Keratinocyte (primary cell): ENCODE data around the gene FGB. TPM values are rescaled to one million over a fixed set of nuclear protein-coding genes. Genes with fewer than 3 reads are reported as not detected.
"Not testable (repeated sequence)": the region's sequence is repeated elsewhere in the genome, so short reads cannot be mapped to it uniquely, and the experiment has no call there.

ENCODE experiments used
- DNase-seq: peaks from one replicate; pipeline ENCODE4 v3.0.0-alpha.2; 2011; ENCODE audit warnings: low read depth, missing footprints, low spot score
- FAIRE-seq: peaks from 2 replicates; lab custom pipeline; 2011; peaks lifted over from hg19 to GRCh38; lab: Jason Lieb, UNC
- H2AFZ ChIP-seq: 2 replicates; pipeline ENCODE4 v1.6.0; 2012; ENCODE audit warnings: low read length, control low read depth, inconsistent platforms; ENCODE audit not compliant: control insufficient read depth
- H3K27ac ChIP-seq: 2 replicates; pipeline ENCODE4 v1.5.1; 2011; ENCODE audit warnings: low read length; ENCODE audit not compliant: control insufficient read depth, insufficient read depth
- H3K27me3 ChIP-seq: 3 replicates; pipeline ENCODE4 v1.6.0; 2011; ENCODE audit warnings: low read length; ENCODE audit not compliant: control insufficient read depth, insufficient read depth; ENCODE audit errors: extremely low read depth
- H3K36me3 ChIP-seq, 2 experiments: 2 replicates in 1 of 2; 3 replicates in 1 of 2; pipeline ENCODE4 v1.5.1; 2011; ENCODE audit warnings: low read length in 2 of 2, mild to moderate bottlenecking in 1 of 2; ENCODE audit not compliant: control insufficient read depth in 2 of 2, insufficient read depth in 2 of 2; ENCODE audit errors: extremely low read depth in 1 of 2
- H3K4me1 ChIP-seq: 3 replicates; pipeline ENCODE4 v1.5.1; 2011; ENCODE audit warnings: low read length; ENCODE audit not compliant: control insufficient read depth, insufficient read depth; ENCODE audit errors: extremely low read depth
- H3K4me2 ChIP-seq: 3 replicates; pipeline ENCODE4 v1.6.0; 2011; ENCODE audit warnings: low read depth, low read length; ENCODE audit not compliant: control insufficient read depth, insufficient read depth; ENCODE audit errors: extremely low read depth
- H3K4me3 ChIP-seq, 3 experiments: fragments of 200-600 bp in 1 of 3; sonication (generic) in 1 of 3; 2 replicates in 2 of 3; 3 replicates in 1 of 3; pipeline ENCODE4 v1.5.1; 2011 to 2016; ENCODE audit warnings: low read length in 3 of 3, mild to moderate bottlenecking in 3 of 3, control low read depth in 2 of 3, inconsistent platforms in 1 of 3, low read depth in 1 of 3, mixed read lengths in 1 of 3, mixed run types in 1 of 3, moderate library complexity in 1 of 3; ENCODE audit not compliant: control insufficient read depth in 2 of 3, insufficient read depth in 2 of 3; ENCODE audit errors: extremely low read depth in 1 of 3
- H3K79me2 ChIP-seq: 2 replicates; pipeline ENCODE4 v1.6.0; 2012; ENCODE audit warnings: low read length; ENCODE audit not compliant: control insufficient read depth, insufficient read depth
- H3K9ac ChIP-seq: 3 replicates; pipeline ENCODE4 v1.6.0; 2011; ENCODE audit warnings: low read length; ENCODE audit not compliant: control insufficient read depth, insufficient read depth; ENCODE audit errors: extremely low read depth
- H3K9me1 ChIP-seq: 3 replicates; pipeline ENCODE4 v1.6.0; 2011; ENCODE audit warnings: low read length; ENCODE audit not compliant: control insufficient read depth, insufficient read depth; ENCODE audit errors: extremely low read depth
- H3K9me3 ChIP-seq: 2 replicates; pipeline ENCODE4 v1.5.1; 2012; ENCODE audit warnings: low read depth, low read length; ENCODE audit not compliant: control insufficient read depth
- H4K20me1 ChIP-seq: 3 replicates; pipeline ENCODE4 v1.6.0; 2011; ENCODE audit warnings: low read length; ENCODE audit not compliant: control insufficient read depth, insufficient read depth; ENCODE audit errors: extremely low read depth
- EZH2 ChIP-seq: IDR thresholded peaks from one replicate; pipeline ENCODE4 v1.6.1; 2012; ENCODE audit warnings: inconsistent platforms, mild to moderate bottlenecking, low read length, moderate library complexity
- dilution Hi-C: fragments of 300-500 bp; cut with MboI; formaldehyde crosslinking; loops from one replicate; pipeline ENCODE4 v1.7.0; 2020; ENCODE audit warnings: low sequenced_read_pairs; ENCODE audit not compliant: extremely low pct_ligation_motif_present
- polyA plus RNA-seq, 5 experiments: library from polyadenylated mRNA; depleted of rRNA in 3 of 5; stranded (reverse) in 3 of 5; stranded (forward) in 1 of 5; unstranded in 1 of 5; fragments of >200 nt; gene quantifications; 1 replicate in 1 of 5; 2 replicates in 3 of 5; 3 replicates in 1 of 5; pipeline versions ENCODE4 v1.2.1 to v1.2.3, GENCODE V29; 2011 to 2012; ENCODE audit warnings: missing spikeins in 2 of 5, low read depth in 1 of 5, low replicate concordance in 1 of 5
- TF ChIP-seq, protein P1 (sequence below), 3 experiments: IDR thresholded peaks in 1 of 3; conservative IDR thresholded peaks in 1 of 3; optimal IDR thresholded peaks in 1 of 3; 2 replicates in 2 of 3; 3 replicates in 1 of 3; pipeline versions ENCODE3 to v1.5.1; 2011; ENCODE audit warnings: low read length in 3 of 3, mild to moderate bottlenecking in 3 of 3, moderate library complexity in 2 of 3, control low read depth in 1 of 3, inconsistent platforms in 1 of 3; ENCODE audit not compliant: insufficient read depth in 2 of 3; ENCODE audit errors: extremely low read depth in 1 of 3

The FGB gene
- polyA plus RNA-seq, 1 donor (not counting 4 experiments of a cell fraction or from before 2014, with no cell fraction given): not detected

DNA sequence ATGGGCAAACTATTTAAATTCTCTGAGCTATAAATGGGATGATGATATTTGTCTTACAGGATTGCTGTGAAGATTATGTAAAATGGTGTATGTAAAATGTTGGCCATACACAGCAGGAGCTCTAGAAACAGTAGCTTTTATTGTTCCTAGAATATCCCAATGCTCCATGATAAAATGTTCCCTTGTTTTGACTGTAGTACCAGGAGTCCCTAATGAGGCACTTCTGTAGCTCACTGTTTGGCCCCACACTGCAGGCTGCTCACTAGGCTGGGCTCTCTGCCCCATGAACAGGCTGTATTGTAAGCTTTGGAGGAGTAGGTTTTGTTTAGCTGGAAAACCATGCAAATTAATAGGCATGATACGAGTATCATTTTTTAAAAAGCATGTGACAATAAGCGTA, 31.1 kb downstream of the FGB start:
- no peak overlapping the region for H3K4me3 ChIP-seq
- no peak overlapping the region for H3K9ac ChIP-seq
- no peak overlapping the region for H2AFZ ChIP-seq
- no peak for TF ChIP-seq EZH2
- TF ChIP-seq, protein P1, sequence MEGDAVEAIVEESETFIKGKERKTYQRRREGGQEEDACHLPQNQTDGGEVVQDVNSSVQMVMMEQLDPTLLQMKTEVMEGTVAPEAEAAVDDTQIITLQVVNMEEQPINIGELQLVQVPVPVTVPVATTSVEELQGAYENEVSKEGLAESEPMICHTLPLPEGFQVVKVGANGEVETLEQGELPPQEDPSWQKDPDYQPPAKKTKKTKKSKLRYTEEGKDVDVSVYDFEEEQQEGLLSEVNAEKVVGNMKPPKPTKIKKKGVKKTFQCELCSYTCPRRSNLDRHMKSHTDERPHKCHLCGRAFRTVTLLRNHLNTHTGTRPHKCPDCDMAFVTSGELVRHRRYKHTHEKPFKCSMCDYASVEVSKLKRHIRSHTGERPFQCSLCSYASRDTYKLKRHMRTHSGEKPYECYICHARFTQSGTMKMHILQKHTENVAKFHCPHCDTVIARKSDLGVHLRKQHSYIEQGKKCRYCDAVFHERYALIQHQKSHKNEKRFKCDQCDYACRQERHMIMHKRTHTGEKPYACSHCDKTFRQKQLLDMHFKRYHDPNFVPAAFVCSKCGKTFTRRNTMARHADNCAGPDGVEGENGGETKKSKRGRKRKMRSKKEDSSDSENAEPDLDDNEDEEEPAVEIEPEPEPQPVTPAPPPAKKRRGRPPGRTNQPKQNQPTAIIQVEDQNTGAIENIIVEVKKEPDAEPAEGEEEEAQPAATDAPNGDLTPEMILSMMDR (optimal IDR thresholded peaks at IDR 0.05 in 1 of 3, IDR thresholded peaks at IDR 0.05 in 1 of 3, conservative IDR thresholded peaks at IDR 0.05 in 1 of 3; ENCODE audit: extremely low read depth in 1 of 3, insufficient read depth in 2 of 3, low read length in 3 of 3): no peak
- H4K20me1 ChIP-seq: no peaks in the 10 kb centered on the region
- H3K79me2 ChIP-seq: no peaks in the 10 kb centered on the region
- H3K9me1 ChIP-seq: no peaks in the 10 kb centered on the region
- H3K9me3 ChIP-seq: no peaks in the 10 kb centered on the region
- no peak for DNase-seq
- H3K4me1 ChIP-seq: no peaks in the 10 kb centered on the region
- H3K4me2 ChIP-seq: no peak overlapping the region
- no peak for FAIRE-seq
- dilution Hi-C loops: no loop called here
- no peak overlapping the region for H3K27ac ChIP-seq
- H3K36me3 ChIP-seq: no peaks in the 10 kb centered on the region
- peaks cover 3% of the 10 kb centered on the region for H3K27me3 ChIP-seq

DNA sequence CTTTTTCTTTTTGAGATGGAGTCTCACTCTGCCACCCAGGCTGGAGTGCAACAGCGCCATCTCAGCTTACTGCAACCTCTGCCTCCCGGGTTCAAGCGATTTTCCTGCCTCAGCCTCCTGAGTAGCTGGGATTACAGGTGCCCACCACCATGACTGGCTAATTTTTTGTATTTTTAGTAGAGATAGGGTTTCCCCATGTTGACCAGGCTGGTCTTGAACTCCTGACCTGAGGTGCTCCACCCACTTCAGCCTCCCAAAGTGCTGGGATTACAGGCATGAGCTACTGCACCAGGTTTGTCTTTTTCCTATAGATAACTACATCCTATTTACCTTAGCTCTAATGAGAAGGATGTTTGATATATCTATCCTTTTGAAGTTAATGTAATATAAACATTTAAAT, 31.5 kb downstream of the FGB start:
- dilution Hi-C loops, H3K9me3 ChIP-seq, H3K27ac ChIP-seq, H3K79me2 ChIP-seq, H3K4me3 ChIP-seq, H3K27me3 ChIP-seq, H3K9ac ChIP-seq, H3K36me3 ChIP-seq, DNase-seq, FAIRE-seq, H3K9me1 ChIP-seq, H2AFZ ChIP-seq, H4K20me1 ChIP-seq, H3K4me1 ChIP-seq, H3K4me2 ChIP-seq: not testable (repeated sequence)

DNA sequence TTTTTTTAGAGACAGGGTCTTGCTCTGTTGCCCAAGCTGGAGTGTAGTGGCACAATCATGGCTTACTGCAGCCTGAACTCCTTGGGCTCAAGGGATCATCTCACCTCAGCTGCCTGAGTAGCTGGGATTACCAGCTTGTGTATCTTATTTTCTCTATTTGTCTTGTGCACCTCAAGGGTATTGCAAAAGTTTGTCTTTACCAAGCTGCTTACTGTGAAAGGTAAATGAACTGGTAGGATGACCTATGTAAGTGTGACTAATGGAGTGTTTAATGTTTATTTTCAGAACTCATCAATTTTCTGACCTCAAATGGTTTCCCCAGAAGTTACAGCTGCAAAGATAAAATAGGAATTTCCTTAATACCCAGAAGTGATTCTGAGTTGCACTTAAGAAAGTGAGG, 33.0 kb downstream of the FGB start:
- H2AFZ ChIP-seq: no peak overlapping the region
- H3K9ac ChIP-seq: no peak overlapping the region
- TF ChIP-seq EZH2: no peak
- TF ChIP-seq, protein P1 (optimal IDR thresholded peaks at IDR 0.05 in 1 of 3, IDR thresholded peaks at IDR 0.05 in 1 of 3, conservative IDR thresholded peaks at IDR 0.05 in 1 of 3; ENCODE audit: extremely low read depth in 1 of 3, insufficient read depth in 2 of 3, low read length in 3 of 3): no peak
- no peaks in the 10 kb centered on the region for H4K20me1 ChIP-seq
- H3K4me2 ChIP-seq: no peak overlapping the region
- H3K4me1 ChIP-seq: no peaks in the 10 kb centered on the region
- dilution Hi-C loops: no loop called here
- H3K27me3 ChIP-seq: no peaks in the 10 kb centered on the region
- H3K27ac ChIP-seq: no peak overlapping the region
- no peaks in the 10 kb centered on the region for H3K9me3 ChIP-seq
- H3K36me3 ChIP-seq: no peaks in the 10 kb centered on the region
- no peaks in the 10 kb centered on the region for H3K9me1 ChIP-seq
- no peaks in the 10 kb centered on the region for H3K79me2 ChIP-seq
- FAIRE-seq (no peak), DNase-seq (no peak)
- no peak overlapping the region for H3K4me3 ChIP-seq

DNA sequence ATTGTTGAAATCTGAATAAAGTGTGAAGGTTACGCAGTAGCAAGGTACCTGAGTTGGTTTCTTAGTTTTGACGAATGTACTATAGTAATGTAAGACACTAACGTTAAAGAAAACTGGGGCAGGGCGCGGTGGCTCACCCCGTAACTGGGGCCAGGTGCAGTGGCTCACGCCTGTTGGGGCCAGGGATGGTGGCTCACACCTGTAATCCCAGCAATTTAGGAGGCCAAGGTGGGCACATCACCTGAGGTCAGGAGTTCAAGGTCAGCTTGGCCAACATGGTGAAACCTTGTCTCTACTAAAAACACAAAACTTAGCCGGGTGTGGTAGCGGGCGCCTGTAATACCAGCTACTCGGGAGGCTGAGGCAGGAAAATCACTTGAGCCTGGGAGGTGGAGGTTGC, 34.5 kb downstream of the FGB start:
- H3K27ac ChIP-seq: not testable (repeated sequence)

More for the DNA sequence above, 34.5 kb downstream of the FGB start:
- H3K9me1 ChIP-seq, DNase-seq, H3K9me3 ChIP-seq, FAIRE-seq, H3K4me2 ChIP-seq, H3K4me3 ChIP-seq, H2AFZ ChIP-seq, dilution Hi-C loops, H3K9ac ChIP-seq, H3K36me3 ChIP-seq, H3K79me2 ChIP-seq, H3K27me3 ChIP-seq, H3K4me1 ChIP-seq, H4K20me1 ChIP-seq: not testable (repeated sequence)
